ENCODE results near the gene LIMS1.

The LIMS1 gene

DNA sequence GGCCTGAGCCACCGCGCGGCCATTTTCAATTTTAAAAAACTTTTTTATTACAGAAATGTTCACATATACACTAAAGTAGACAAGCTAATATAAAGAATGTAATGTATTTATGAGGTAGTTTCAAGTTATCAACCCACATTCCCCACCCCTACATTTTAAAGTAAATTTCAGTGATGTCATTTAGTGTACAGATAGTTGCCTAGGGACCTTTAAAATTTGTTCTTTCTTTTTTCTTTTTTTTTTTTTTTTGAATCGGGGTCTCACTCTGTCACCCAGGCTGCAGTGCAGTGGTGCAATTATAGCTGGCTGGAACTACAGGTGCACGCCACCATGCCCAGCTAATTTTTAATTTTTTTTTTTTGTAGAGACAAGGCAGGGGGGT is 2.6 kb upstream of the LIMS1 start:
- DNase-seq (ENCODE audit: low read depth): no peak
- TF ChIP-seq, protein P1, sequence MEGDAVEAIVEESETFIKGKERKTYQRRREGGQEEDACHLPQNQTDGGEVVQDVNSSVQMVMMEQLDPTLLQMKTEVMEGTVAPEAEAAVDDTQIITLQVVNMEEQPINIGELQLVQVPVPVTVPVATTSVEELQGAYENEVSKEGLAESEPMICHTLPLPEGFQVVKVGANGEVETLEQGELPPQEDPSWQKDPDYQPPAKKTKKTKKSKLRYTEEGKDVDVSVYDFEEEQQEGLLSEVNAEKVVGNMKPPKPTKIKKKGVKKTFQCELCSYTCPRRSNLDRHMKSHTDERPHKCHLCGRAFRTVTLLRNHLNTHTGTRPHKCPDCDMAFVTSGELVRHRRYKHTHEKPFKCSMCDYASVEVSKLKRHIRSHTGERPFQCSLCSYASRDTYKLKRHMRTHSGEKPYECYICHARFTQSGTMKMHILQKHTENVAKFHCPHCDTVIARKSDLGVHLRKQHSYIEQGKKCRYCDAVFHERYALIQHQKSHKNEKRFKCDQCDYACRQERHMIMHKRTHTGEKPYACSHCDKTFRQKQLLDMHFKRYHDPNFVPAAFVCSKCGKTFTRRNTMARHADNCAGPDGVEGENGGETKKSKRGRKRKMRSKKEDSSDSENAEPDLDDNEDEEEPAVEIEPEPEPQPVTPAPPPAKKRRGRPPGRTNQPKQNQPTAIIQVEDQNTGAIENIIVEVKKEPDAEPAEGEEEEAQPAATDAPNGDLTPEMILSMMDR (conservative IDR thresholded peaks at IDR 0.05; ENCODE audit: low read depth, low read length): no peak
- no peak overlapping the region for H3K4me3 ChIP-seq (ENCODE audit: low read length)

DNA sequence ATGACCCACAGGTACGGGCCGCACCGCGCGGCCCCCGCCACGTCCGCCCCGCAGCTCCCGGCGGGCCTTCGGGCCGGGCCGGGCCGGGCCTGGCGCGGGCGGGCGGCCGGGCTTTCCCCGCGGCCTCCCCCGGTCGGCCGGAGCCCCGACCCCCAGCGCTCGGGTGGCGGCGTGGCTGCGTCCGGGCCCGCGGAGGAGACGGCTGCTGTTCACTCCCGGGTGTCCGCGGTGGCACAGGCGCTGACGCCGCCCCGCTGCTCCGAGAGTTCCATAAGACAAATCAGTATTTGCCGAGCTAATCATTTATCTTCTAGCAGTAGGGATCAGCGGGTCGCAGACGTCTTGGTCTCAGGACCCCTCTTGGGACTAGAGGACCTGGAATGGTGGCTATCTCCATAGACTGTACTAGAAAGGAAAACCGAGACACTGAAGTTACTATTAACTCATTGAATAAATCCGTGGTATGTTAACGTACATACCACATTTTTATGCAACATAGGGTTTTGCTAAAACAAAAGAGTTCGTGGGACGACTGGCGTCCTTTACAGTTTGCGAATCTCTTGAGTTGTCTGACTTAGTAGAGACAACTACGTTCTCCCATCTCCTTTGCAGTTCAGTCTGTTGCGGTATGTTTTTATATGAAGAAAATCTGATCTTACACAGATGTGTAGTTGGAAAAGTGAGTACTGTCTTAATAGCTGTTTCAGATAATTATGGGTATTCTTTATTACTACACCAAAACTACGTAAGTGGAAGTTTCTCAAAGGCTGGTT is 500 bp downstream of the LIMS1 start:
- no peak for DNase-seq (ENCODE audit: low read depth)
- H3K4me3 ChIP-seq (ENCODE audit: low read length): peak overlapping the region; percentile 79
- TF ChIP-seq, protein P1 (conservative IDR thresholded peaks at IDR 0.05; ENCODE audit: low read depth, low read length): no peak

DNA sequence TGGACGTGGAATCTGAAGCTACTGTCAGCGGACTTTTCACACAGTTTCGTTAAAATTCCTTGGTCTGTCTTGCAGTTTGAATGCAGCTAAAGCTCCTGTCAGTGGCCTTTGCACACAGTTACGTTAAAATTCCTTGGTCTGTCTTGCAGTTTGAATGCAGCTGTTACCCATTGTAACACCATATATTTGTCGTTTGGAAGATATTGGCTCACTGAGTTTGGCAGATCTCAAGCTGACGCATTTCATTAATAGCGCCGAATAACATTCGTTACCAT is 1.0 kb downstream of the LIMS1 start:
- DNase-seq (ENCODE audit: low read depth): no peak
- TF ChIP-seq, protein P1 (conservative IDR thresholded peaks at IDR 0.05; ENCODE audit: low read depth, low read length): no peak
- peak overlapping the region; percentile 79 for H3K4me3 ChIP-seq (ENCODE audit: low read length)

DNA sequence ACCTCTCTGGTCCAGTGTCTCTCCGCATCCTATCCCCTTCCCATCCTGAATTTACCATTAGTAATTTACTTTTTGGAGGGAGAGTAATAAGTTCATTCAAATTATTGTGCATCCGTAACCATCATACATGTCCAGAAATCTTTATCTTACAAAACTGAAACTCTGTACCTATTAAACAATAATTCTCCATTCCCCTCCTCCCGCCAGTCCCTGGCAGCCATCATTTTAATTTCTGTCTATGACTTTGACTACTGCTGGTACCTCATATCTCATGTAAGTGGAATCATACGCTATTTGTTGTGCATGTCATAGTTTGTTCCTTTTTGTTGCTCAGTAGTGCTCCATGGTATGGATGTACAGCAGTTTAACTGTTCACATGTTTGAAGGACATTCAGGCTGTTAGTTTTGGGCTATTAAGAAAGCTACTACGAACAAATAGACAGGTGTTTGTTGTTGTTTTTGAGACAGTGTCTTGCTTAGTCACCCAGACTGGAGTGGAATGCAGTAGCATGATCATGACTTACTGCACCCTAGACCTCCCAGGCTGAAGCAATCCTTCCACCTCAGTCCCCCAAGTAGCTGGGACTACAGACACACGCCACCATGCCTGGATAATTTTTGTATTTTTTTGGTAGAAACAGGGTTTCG is 2.0 kb downstream of the LIMS1 start:
- TF ChIP-seq, protein P1 (conservative IDR thresholded peaks at IDR 0.05; ENCODE audit: low read depth, low read length): no peak
- H3K4me3 ChIP-seq (ENCODE audit: low read length): no peak overlapping the region
- DNase-seq (ENCODE audit: low read depth): no peak

DNA sequence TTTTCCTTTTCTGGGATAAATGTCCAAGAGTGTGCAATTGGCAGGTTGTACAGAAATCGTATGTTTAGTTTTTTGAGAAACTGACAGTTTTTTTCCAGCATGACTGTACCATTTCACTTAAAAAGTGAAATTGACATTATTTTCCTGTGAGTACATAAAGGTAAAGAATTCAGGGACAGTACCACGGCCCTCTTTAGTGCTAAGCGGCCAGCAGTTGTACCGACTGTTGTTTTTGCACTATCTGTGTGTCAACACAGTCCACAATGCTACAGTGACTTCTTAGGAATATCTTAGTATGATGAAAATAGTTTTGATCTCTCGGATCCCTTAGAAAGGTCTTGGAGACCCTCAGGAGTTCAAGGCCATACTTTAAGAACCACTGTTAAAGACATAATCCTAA is 2.6 kb downstream of the LIMS1 start:
- H3K4me3 ChIP-seq (ENCODE audit: low read length): no peak overlapping the region
- TF ChIP-seq, protein P1 (conservative IDR thresholded peaks at IDR 0.05; ENCODE audit: low read depth, low read length): no peak
- no peak for DNase-seq (ENCODE audit: low read depth)

DNA sequence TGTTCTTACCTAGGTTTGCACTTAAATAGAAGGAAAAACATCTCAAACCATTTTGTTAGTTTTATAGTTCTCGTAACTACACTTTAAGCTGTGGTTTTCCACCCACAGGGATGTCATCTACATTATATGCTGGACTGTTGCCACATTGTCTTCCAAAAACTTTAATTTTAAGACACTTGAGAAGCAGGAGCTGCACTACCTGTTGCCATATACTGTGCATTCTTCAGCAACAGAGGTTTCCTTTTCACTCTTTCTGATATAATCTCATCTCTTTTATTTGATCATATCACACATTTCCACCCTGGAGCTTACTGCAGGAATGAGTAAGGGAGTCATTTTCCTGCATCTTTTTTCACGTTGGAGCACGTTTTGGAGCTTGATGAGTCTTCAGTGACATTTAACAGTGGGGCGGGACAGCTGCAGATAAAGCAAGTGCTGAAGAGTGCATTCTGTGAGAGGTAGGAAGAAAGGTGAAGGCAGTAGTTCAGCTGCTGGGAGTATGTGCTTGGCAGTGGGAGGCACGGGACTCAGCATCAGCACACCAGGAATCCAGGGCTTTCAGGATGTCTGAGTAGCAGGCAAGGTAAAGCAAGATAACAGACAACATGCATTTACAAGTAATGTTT is 3.8 kb downstream of the LIMS1 start:
- H3K4me3 ChIP-seq (ENCODE audit: low read length): no peak overlapping the region
- DNase-seq (ENCODE audit: low read depth): no peak
- TF ChIP-seq, protein P1 (conservative IDR thresholded peaks at IDR 0.05; ENCODE audit: low read depth, low read length): no peak

DNA sequence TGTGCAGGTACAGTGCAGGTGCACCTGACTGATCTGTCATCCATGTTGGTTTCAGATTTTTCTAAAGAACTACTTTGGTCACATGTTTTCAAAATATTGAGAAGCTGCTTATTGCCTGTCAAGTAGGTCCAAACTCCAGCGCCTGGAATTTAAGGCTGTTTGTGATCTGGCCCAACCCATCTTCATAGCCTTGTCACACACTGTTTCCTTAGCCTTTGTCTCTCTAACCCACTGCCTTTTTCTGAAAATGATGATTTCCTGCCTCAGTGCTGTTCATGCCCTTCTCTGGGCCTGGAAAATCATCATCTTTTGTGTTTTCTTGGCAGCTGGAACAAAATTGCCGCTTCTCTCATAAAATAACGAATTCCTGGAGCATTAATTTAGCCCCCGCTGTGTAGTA is 7.2 kb downstream of the LIMS1 start:
- no peak for DNase-seq (ENCODE audit: low read depth)
- H3K4me3 ChIP-seq (ENCODE audit: low read length): no peak overlapping the region
- TF ChIP-seq, protein P1 (conservative IDR thresholded peaks at IDR 0.05; ENCODE audit: low read depth, low read length): no peak
